ENCODE data around the gene UMAD1.
A peak's percentile ranks its signal among the peaks of the same experiment; 100 is the strongest.

Gene UMAD1

GRCh38 chr7:7713730-7714129 is 73.2 kb downstream of the UMAD1 start:
- Histone ChIP-seq H3K79me2 (ENCODE audit: insufficient read depth, low read length) (no peaks in the 10 kb centered on the region), H3K4me2 (ENCODE audit: low read depth, low read length, poor library complexity, severe bottlenecking) (no peak overlapping the region), H2AFZ (ENCODE audit: low read length) (no peak overlapping the region), H3K9me2 (replicated peaks; ENCODE audit: low read depth, low read length) (no peaks in the 10 kb centered on the region), H3K9ac (ENCODE audit: low read depth, low read length, poor library complexity, severe bottlenecking) (no peak overlapping the region), H3F3A (ENCODE audit: low read depth) (no peaks in the 10 kb centered on the region), H4K20me1 (ENCODE audit: insufficient read depth, low read length, poor library complexity, severe bottlenecking) (no peaks in the 10 kb centered on the region), H3K4me3 (ENCODE audit: low read length, poor library complexity, severe bottlenecking) (no peak overlapping the region), H3K36me3 (ENCODE audit: insufficient read depth, low read length) (no peaks in the 10 kb centered on the region), H3K4me1 (ENCODE audit: insufficient read depth, low read length, poor library complexity, severe bottlenecking) (peaks cover 16% of the 10 kb centered on the region), H3K9me3 (ENCODE audit: insufficient read depth, low read depth, low read length) (no peaks in the 10 kb centered on the region), H3K27me3 (ENCODE audit: insufficient read depth, low read length, poor library complexity, severe bottlenecking) (no peaks in the 10 kb centered on the region)
- no peak for TF ChIP-seq CTCF (conservative IDR thresholded peaks at IDR 0.05; ENCODE audit: low read length)
- TF ChIP-seq EZH2phosphoT487 (IDR thresholded peaks at IDR 0.05; ENCODE audit: borderline replicate concordance) = no peak

GRCh38 chr7:7718492-7718891 is 77.9 kb downstream of the UMAD1 start, which contains the start of gene RPA3:
RPA3 (minus strand) TSS chr7:7718607; CDS start chr7:7640418, 78,189 bp downstream.
- H3K4me3 ChIP-seq (ENCODE audit: low read length, poor library complexity, severe bottlenecking) = peak within 1 kb of the TSS; percentile 8
- H3F3A ChIP-seq (ENCODE audit: low read depth) = no peaks in the 10 kb centered on the region
- H3K36me3 ChIP-seq (ENCODE audit: insufficient read depth, low read length) = no peaks in the 10 kb centered on the region
- H4K20me1 ChIP-seq (ENCODE audit: insufficient read depth, low read length, poor library complexity, severe bottlenecking) = no peaks in the 10 kb centered on the region
- H2AFZ ChIP-seq (ENCODE audit: low read length) = peak within 1 kb of the TSS; percentile 88
- peak within 1 kb of the TSS; percentile 34 for H3K4me2 ChIP-seq (ENCODE audit: low read depth, low read length, poor library complexity, severe bottlenecking)
- H3K9me2 ChIP-seq (replicated peaks; ENCODE audit: low read depth, low read length) = no peaks in the 10 kb centered on the region
- no peaks in the 10 kb centered on the region for H3K79me2 ChIP-seq (ENCODE audit: insufficient read depth, low read length)
- H3K4me1 ChIP-seq (ENCODE audit: insufficient read depth, low read length, poor library complexity, severe bottlenecking) = peaks cover 38% of the 10 kb centered on the region
- H3K9me3 ChIP-seq (ENCODE audit: insufficient read depth, low read depth, low read length) = no peaks in the 10 kb centered on the region
- TF ChIP-seq CTCF (conservative IDR thresholded peaks at IDR 0.05; ENCODE audit: low read length) = no peak
- no peak for TF ChIP-seq EZH2phosphoT487 (IDR thresholded peaks at IDR 0.05; ENCODE audit: borderline replicate concordance)
- no peaks in the 10 kb centered on the region for H3K27me3 ChIP-seq (ENCODE audit: insufficient read depth, low read length, poor library complexity, severe bottlenecking)
- peak within 1 kb of the TSS; percentile 24 for H3K9ac ChIP-seq (ENCODE audit: low read depth, low read length, poor library complexity, severe bottlenecking)

DNA sequence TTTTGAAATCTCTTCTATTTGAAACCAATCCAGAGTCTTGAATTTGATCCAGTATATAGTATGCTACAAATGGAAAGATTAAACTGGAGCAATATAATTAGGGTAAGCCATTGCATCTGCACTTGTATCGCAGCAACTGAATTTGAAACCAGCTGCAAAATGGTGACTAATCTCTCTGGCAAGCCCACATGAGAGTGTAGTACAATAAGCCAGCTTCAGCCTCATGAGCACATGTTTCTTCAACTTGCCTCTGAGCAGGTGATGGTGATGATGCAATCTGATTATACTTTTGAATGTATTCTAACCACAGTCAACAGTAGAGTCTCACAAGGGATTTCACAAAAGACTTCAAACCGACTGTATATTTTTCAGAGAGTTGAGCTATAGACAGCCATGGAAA is 78.7 kb downstream of the UMAD1 start:
- Histone ChIP-seq H3K36me3 (ENCODE audit: insufficient read depth, low read length) (no peaks in the 10 kb centered on the region), H3K4me1 (ENCODE audit: insufficient read depth, low read length, poor library complexity, severe bottlenecking) (peaks cover 31% of the 10 kb centered on the region), H3K9ac (ENCODE audit: low read depth, low read length, poor library complexity, severe bottlenecking) (peak overlapping the region; percentile 24), H3K27me3 (ENCODE audit: insufficient read depth, low read length, poor library complexity, severe bottlenecking) (no peaks in the 10 kb centered on the region), H3F3A (ENCODE audit: low read depth) (no peaks in the 10 kb centered on the region), H3K9me2 (replicated peaks; ENCODE audit: low read depth, low read length) (no peaks in the 10 kb centered on the region), H3K79me2 (ENCODE audit: insufficient read depth, low read length) (no peaks in the 10 kb centered on the region), H3K4me2 (ENCODE audit: low read depth, low read length, poor library complexity, severe bottlenecking) (peak overlapping the region; percentile 34), H3K4me3 (ENCODE audit: low read length, poor library complexity, severe bottlenecking) (peak overlapping the region; percentile 8), H4K20me1 (ENCODE audit: insufficient read depth, low read length, poor library complexity, severe bottlenecking) (no peaks in the 10 kb centered on the region), H2AFZ (ENCODE audit: low read length) (peak overlapping the region; percentile 88), H3K9me3 (ENCODE audit: insufficient read depth, low read depth, low read length) (no peaks in the 10 kb centered on the region)
- TF ChIP-seq CTCF (conservative IDR thresholded peaks at IDR 0.05; ENCODE audit: low read length) (no peak), EZH2phosphoT487 (IDR thresholded peaks at IDR 0.05; ENCODE audit: borderline replicate concordance) (no peak)
